Head of caudate nucleus (tissue), 42 donors: ENCODE data around the gene RABL2A.
"Not testable (repeated sequence)": the region's sequence is repeated elsewhere in the genome, so short reads cannot be mapped to it uniquely, and the experiment has no call there.

Source experiments
- DNase-seq, 42 donors: peaks; one replicate each; pipeline versions ENCODE4 v3.0.0 to v3.0.0-alpha.2; 2020 to 2021; ENCODE audit warnings: mixed read lengths in 7 of 42
- intact Hi-C: fragments of 100-400 bp; cut with DNase I; formaldehyde crosslinking; loops from one replicate; pipeline ENCODE4 v1.15.0; 2022

Gene RABL2A

DNA sequence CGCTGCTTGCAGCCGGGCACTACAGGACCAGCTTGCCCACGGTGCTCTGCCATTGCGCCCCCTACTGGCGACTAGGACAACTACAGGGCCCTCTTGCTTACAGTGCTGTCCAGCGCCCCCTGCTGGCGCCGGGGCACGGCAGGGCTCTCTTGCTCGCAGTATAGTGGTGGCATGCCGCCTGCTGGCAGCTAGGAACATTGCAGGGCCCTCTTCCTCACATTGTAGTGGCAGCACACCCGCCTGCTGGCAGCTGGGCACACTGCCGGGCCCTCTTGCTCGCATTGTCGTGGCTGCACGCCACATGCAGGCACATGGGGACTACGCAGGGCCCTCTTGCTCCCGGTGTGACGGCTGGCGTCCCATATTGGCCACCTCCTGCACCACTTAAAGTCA, 23.0 kb upstream of the RABL2A start:
- intact Hi-C loops = not testable (repeated sequence)

GRCh38 chr2:113604661-113605060, 22.4 kb upstream of the RABL2A start:
- intact Hi-C loops, DNase-seq: not testable (repeated sequence)

More for the DNA sequence above, 23.0 kb upstream of the RABL2A start:
- peak; percentile 82 to 98 (median 95) for DNase-seq

DNA sequence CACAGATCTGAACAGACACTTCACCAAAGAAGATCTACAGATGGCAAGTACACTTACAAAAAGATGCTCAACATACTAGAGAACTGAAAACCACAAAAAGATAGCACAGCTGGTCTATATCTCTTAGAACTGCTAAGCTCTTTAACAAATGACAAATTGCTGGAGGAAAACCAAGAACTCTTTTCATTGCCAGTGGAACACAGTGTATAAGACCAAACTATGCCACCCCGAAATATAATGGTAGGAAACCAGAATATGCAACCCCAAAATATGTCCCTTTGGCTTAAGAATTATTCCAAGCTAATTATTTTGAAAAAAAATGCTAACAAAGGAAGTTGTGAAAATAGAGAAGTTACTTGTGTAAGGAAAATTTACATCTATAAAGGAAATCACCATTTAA, 21.0 kb upstream of the RABL2A start:
- intact Hi-C loops, DNase-seq: not testable (repeated sequence)

DNA sequence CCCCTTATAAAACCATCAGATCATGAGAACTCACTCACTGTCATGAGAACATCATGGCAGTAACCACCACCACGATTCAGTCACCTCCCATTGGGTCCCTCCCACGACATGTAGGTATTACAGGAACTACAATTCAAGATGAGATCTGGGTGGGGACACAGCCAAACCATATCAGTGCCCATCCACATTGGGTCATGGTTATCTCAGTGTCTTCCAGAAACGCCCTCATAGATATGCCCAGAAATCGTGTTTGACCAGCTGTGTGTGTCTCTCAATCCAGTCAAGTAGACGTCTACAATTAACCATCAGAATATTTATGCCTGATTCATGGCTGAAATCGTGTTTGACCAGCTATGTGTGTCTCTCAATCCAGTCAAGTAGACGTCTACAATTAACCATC, 17.2 kb upstream of the RABL2A start:
- DNase-seq, intact Hi-C loops: not testable (repeated sequence)

GRCh38 chr2:113621002-113621401, 6.1 kb upstream of the RABL2A start:
- peak in 5 of 42 donors; percentile 10 to 46 (median 32) for DNase-seq
- intact Hi-C loops = not testable (repeated sequence)

DNA sequence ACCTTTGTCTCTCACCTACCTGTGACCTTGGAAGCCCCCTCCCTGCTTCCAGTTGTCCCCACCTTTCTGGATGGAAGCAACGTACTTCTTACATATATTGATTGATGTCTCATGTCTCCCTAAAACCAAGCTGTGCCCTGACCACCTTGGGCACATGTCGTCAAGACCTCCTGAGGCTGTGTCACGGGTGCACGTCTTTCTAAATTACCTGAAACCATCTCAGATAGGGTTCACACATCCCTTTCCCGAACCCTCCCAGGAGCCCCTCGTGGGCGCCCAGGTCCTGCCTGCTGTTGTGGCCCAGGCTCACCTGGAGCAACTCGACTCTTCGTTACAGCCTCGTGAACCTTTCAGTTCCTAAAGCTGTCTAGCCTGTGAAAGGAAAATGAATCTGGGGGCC, 1.2 kb upstream of the RABL2A start:
- intact Hi-C loops, DNase-seq: not testable (repeated sequence)

- not testable (repeated sequence) for DNase-seq
Measured at GRCh38 chr2:113632849-113633345, 5.8 kb downstream of the RABL2A start.

GRCh38 chr2:113635358-113635757, 8.3 kb downstream of the RABL2A start:
- DNase-seq, intact Hi-C loops: not testable (repeated sequence)

More at GRCh38 chr2:113632849-113633345, 5.8 kb downstream of the RABL2A start:
- intact Hi-C loops = not testable (repeated sequence)

GRCh38 chr2:113636226-113636625, 9.2 kb downstream of the RABL2A start:
- intact Hi-C loops, DNase-seq: not testable (repeated sequence)

- DNase-seq = not testable (repeated sequence)
Measured at GRCh38 chr2:113638084-113638483, 11.0 kb downstream of the RABL2A start.

GRCh38 chr2:113646217-113646616, 19.2 kb downstream of the RABL2A start:
- intact Hi-C loops, DNase-seq: not testable (repeated sequence)

More at GRCh38 chr2:113638084-113638483, 11.0 kb downstream of the RABL2A start:
- intact Hi-C loops = not testable (repeated sequence)

GRCh38 chr2:113650834-113651815, 24.1 kb downstream of the RABL2A start:
- intact Hi-C loops = not testable (repeated sequence)

DNA sequence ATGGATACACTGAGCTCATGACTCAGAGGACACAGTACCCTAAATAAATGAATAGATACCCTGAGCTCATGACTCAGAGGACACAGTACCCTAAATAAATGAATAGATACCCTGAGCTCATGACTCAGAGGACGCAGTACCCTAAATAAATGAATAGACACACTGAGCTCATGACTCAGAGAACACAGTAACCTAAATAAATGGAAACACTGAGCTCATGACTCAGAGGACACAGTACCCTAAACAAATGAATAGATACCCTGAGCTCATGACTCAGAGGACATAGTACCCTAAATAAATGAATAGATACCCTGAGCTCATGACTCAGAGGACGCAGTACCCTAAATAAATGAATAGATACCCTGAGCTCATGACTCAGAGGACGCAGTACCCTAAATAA, 25.5 kb downstream of the RABL2A start:
- intact Hi-C loops, DNase-seq: not testable (repeated sequence)

More at GRCh38 chr2:113650834-113651815, 24.1 kb downstream of the RABL2A start:
- not testable (repeated sequence) for DNase-seq

DNA sequence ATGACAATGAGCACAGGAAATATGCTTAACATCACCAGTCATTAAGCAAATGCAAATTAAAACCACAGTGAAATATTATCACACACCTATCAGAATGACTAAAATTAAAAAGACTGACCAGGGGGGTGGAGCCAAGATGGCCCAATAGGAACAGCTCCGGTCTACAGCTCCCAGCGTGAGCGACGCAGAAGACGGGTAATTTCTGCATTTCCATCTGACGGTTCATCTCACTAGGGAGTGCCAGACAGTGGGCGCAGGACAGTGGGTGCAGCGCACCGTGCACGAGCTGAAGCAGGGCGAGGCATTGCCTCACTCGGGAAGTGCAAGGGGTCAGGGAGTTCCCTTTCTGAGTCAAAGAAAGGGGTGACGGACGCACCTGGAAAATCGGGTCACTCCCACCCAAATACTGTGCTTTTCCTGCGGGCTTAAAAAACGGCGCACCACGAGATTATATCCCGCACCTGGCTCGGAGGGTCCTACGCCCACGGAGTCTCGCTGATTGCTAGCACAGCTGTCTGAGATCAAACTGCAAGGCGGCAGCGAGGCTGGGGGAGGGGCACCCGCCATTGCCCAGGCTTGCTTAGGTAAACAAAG, 29.1 kb downstream of the RABL2A start:
- intact Hi-C loops = not testable (repeated sequence)
- peak in 6 of 42 donors; percentile 3 to 30 (median 13) for DNase-seq

DNA sequence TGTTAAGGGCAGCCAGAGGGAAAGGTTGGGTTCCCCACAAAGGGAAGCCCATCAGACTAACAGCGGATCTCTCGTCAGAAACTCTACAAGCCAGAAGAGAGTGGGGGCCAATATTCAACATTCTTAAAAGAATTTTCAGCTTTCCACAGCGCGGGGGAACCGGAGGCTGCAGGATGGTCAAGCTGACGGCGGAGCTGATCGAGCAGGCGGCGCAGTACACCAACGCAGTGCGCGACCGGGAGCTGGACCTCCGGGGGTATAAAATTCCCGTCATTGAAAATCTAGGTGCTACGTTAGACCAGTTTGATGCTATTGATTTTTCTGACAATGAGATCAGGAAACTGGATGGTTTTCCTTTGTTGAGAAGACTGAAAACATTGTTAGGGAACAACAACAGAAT, 30.7 kb downstream of the RABL2A start:
- DNase-seq, intact Hi-C loops: not testable (repeated sequence)

GRCh38 chr2:113663285-113664060, 36.4 kb downstream of the RABL2A start:
- DNase-seq, intact Hi-C loops: not testable (repeated sequence)

DNA sequence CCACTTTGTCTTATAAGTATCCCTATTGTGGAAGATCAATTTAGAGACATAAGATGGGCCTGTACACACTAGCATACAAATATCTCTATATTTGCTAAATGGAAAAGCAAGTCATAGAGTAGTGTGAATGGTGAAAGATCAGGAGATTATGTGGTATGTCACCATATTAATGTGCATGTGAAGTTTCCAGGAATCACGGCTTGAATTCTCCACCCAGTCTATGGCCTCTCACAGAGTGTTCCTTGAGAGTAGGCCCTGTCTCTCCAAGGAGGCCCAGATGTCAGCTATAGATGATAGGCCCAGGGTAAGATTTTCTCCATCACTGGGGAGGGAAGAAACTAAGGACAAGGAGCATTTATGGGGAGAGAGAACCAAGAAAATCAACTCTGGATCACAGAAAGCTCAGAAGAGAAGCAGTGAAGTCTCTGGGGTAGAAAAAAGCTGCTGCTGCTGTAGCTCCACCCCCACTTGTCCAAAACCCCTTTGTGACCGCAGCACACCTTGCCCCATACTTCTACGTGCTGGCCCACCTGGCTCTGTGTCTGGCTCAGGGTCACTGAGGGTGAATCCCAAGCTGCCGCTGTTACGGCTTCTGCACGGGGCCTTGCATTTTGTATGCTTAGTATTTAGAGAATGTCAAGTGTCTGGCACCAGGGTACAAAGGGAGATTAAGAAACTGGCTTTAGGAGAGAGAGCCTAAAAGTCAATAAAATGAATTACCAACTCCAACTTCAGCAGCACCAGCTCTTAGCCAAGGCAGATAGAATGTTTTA, 37.9 kb downstream of the RABL2A start:
- intact Hi-C loops, DNase-seq: not testable (repeated sequence)

DNA sequence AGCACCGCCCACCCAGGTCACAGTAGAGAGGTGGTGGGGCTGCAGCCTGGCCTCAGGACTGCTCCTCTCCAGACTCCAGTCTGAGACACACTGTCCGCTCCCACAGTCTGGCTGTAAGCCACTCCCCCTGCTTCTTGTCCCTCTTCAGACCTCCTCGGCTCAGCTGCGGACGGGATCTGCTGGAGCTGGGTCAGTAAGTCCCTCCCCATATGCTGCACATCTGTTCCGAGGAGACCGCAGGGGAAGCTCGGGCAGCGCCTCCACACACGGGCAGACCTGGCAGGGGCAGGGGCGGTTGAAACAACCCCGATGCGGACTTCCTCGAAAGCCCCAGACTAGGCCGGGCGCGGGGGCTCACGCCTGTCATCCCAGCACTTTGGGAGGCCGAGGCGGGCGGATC, 41.9 kb downstream of the RABL2A start:
- DNase-seq, intact Hi-C loops: not testable (repeated sequence)
